Liver (tissue), 9 donors: ENCODE measurements around the gene SULT2A1. TPM values are rescaled to one million over a fixed set of nuclear protein-coding genes. Genes with fewer than 3 reads are reported as not detected.

Experiments
- DNase-seq: peaks from one replicate; pipeline ENCODE4 v3.0.0-alpha.2; 2017; ENCODE audit warnings: low spot score
- H3K27ac ChIP-seq, 2 donors: one replicate each; pipeline ENCODE4 v1.7.0; 2013; ENCODE audit warnings: inconsistent platforms in 2 of 2, low read length in 2 of 2, control low read depth in 1 of 2, low read depth in 1 of 2, mild to moderate bottlenecking in 1 of 2
- H3K27me3 ChIP-seq, 4 donors: one replicate each; pipeline versions ENCODE4 v1.6.1 to v1.7.0; 2013; ENCODE audit warnings: low read length in 3 of 4, inconsistent platforms in 1 of 4, mild to moderate bottlenecking in 1 of 4, moderate library complexity in 1 of 4; ENCODE audit not compliant: control insufficient read depth in 4 of 4, insufficient read depth in 4 of 4
- H3K36me3 ChIP-seq, 4 donors: one replicate each; pipeline versions ENCODE4 v1.6.1 to v1.7.0; 2013; ENCODE audit warnings: low read length in 3 of 4, mild to moderate bottlenecking in 3 of 4, low read depth in 1 of 4, moderate library complexity in 1 of 4; ENCODE audit not compliant: control insufficient read depth in 4 of 4, insufficient read depth in 3 of 4
- H3K4me1 ChIP-seq, 4 donors: one replicate each; pipeline versions ENCODE4 v1.6.1 to v1.7.0; 2013; ENCODE audit warnings: low read length in 3 of 4, mild to moderate bottlenecking in 3 of 4, moderate library complexity in 1 of 4; ENCODE audit not compliant: control insufficient read depth in 4 of 4, insufficient read depth in 4 of 4
- H3K4me3 ChIP-seq, 3 donors: one replicate each; pipeline versions ENCODE4 v1.6.1 to v1.7.0; 2013; ENCODE audit warnings: low read length in 3 of 3, control low read depth in 1 of 3, low read depth in 1 of 3, mild to moderate bottlenecking in 1 of 3
- H3K9ac ChIP-seq, 2 donors: one replicate each; pipeline ENCODE4 v1.7.0; 2013; ENCODE audit warnings: low read length in 2 of 2, mild to moderate bottlenecking in 2 of 2, moderate library complexity in 2 of 2, control low read depth in 1 of 2, low read depth in 1 of 2
- H3K9me3 ChIP-seq, 4 donors: one replicate each; pipeline versions ENCODE4 v1.6.1 to v1.7.0; 2013; ENCODE audit warnings: low read length in 3 of 4; ENCODE audit not compliant: control insufficient read depth in 4 of 4
- EGR1 ChIP-seq, 2 donors: IDR thresholded peaks; 2 replicates each; pipeline ENCODE4 v1.6.1; 2016 to 2018; ENCODE audit warnings: antibody characterized with exemption in 2 of 2, low read depth in 2 of 2
- FOXA1 ChIP-seq: IDR thresholded peaks from 2 replicates; pipeline ENCODE4 v1.6.1; 2016; ENCODE audit warnings: antibody characterized with exemption
- FOXA2 ChIP-seq: IDR thresholded peaks from 2 replicates; pipeline ENCODE4 v1.6.1; 2016; ENCODE audit warnings: antibody characterized with exemption
- GABPA ChIP-seq, 2 donors: IDR thresholded peaks in 1 of 2; conservative IDR thresholded peaks in 1 of 2; 2 replicates each; pipeline ENCODE4 v1.6.1; 2016; ENCODE audit warnings: antibody characterized with exemption in 2 of 2, mild to moderate bottlenecking in 1 of 2, moderate library complexity in 1 of 2
- HNF4A ChIP-seq, 2 donors: conservative IDR thresholded peaks; 2 replicates each; pipeline ENCODE4 v1.6.1; 2016; ENCODE audit warnings: antibody characterized with exemption in 2 of 2, mild to moderate bottlenecking in 2 of 2
- HNF4G ChIP-seq: IDR thresholded peaks from 2 replicates; pipeline ENCODE4 v1.6.1; 2016; ENCODE audit warnings: antibody characterized with exemption
- JUND ChIP-seq, 2 donors: IDR thresholded peaks; 2 replicates each; pipeline ENCODE4 v1.6.1; 2016; ENCODE audit warnings: antibody characterized with exemption in 2 of 2
- NR2F2 ChIP-seq: IDR thresholded peaks from 2 replicates; pipeline ENCODE4 v1.6.1; 2016; ENCODE audit warnings: antibody characterized with exemption
- RAD21 ChIP-seq, 2 donors: IDR thresholded peaks; 2 replicates each; pipeline ENCODE4 v1.6.1; 2016; ENCODE audit warnings: antibody characterized with exemption in 2 of 2, mild to moderate bottlenecking in 2 of 2
- RXRA ChIP-seq, 2 donors: IDR thresholded peaks; 2 replicates each; pipeline ENCODE4 v1.6.1; 2017 to 2018; ENCODE audit warnings: antibody characterized with exemption in 2 of 2, mild to moderate bottlenecking in 1 of 2
- SP1 ChIP-seq: IDR thresholded peaks from 2 replicates; pipeline ENCODE4 v1.6.1; 2018; ENCODE audit warnings: antibody characterized with exemption, mild to moderate bottlenecking
- TAF1 ChIP-seq: conservative IDR thresholded peaks from 2 replicates; pipeline ENCODE4 v1.6.1; 2016; ENCODE audit warnings: antibody characterized with exemption, mild to moderate bottlenecking
- YY1 ChIP-seq: IDR thresholded peaks from 2 replicates; pipeline ENCODE4 v1.6.1; 2016; ENCODE audit warnings: antibody characterized with exemption, mild to moderate bottlenecking
- ZBTB33 ChIP-seq: IDR thresholded peaks from 2 replicates; pipeline ENCODE4 v1.6.1; 2016; ENCODE audit warnings: antibody characterized with exemption
- WGBS: extraction: QIAGEN DNeasy Blood & Tissue Kit; methylation state at CpG from one replicate; pipeline ENCODE4 v1.1.7; 2013; 5-methylcytosine and 5-hydroxymethylcytosine counted together
- polyA plus RNA-seq, 2 donors: library from polyadenylated mRNA; stranded (reverse) in 1 of 2; unstranded in 1 of 2; fragments of 200-250 nt in 1 of 2; fragments of >200 nt in 1 of 2; fragmentation: Nextera tagmentation in 1 of 2; extraction: Ambion mirVana in 1 of 2; gene quantifications; one replicate each; pipeline versions ENCODE4 v1.2.1 to v1.2.3, GENCODE V29; 2013 to 2015
- total RNA-seq, 2 donors: library from RNA; depleted of rRNA; stranded (reverse); fragments of >200 nt; gene quantifications; one replicate each; pipeline ENCODE4 v1.2.3, GENCODE V29; 2014
- TF ChIP-seq, protein P1 (sequence below): fragments of 150-350 bp; IDR thresholded peaks from 2 replicates; pipeline ENCODE4 v1.5.1; 2017; ENCODE audit warnings: improper control_type of control experiment, low read depth, low read length; ENCODE audit not compliant: missing input control
- TF ChIP-seq, protein P2 (sequence below): IDR thresholded peaks from 2 replicates; pipeline ENCODE4 v1.6.1; 2016; ENCODE audit warnings: antibody characterized with exemption, mild to moderate bottlenecking
- TF ChIP-seq, protein P3 (sequence below): IDR thresholded peaks from 2 replicates; pipeline ENCODE4 v1.6.1; 2016; ENCODE audit warnings: antibody characterized with exemption
- TF ChIP-seq, protein P4 (sequence below): IDR thresholded peaks from 2 replicates; pipeline ENCODE4 v1.6.1; 2016; ENCODE audit warnings: antibody characterized with exemption
- donor health status: healthy.
- donor health status: healthy.
- donor health status: healthy.
- donor health status: healthy.
- donor health status: healthy.

SULT2A1 gene
- total and polyA plus RNA-seq, 4 donors: 22.9 to 892 (median 691) TPM

GRCh38 chr19:47854459-47854858, 31.7 kb downstream of the SULT2A1 start (continued):
- TF ChIP-seq YY1: no peak
- TF ChIP-seq, protein P1, sequence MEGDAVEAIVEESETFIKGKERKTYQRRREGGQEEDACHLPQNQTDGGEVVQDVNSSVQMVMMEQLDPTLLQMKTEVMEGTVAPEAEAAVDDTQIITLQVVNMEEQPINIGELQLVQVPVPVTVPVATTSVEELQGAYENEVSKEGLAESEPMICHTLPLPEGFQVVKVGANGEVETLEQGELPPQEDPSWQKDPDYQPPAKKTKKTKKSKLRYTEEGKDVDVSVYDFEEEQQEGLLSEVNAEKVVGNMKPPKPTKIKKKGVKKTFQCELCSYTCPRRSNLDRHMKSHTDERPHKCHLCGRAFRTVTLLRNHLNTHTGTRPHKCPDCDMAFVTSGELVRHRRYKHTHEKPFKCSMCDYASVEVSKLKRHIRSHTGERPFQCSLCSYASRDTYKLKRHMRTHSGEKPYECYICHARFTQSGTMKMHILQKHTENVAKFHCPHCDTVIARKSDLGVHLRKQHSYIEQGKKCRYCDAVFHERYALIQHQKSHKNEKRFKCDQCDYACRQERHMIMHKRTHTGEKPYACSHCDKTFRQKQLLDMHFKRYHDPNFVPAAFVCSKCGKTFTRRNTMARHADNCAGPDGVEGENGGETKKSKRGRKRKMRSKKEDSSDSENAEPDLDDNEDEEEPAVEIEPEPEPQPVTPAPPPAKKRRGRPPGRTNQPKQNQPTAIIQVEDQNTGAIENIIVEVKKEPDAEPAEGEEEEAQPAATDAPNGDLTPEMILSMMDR: no peak

DNA sequence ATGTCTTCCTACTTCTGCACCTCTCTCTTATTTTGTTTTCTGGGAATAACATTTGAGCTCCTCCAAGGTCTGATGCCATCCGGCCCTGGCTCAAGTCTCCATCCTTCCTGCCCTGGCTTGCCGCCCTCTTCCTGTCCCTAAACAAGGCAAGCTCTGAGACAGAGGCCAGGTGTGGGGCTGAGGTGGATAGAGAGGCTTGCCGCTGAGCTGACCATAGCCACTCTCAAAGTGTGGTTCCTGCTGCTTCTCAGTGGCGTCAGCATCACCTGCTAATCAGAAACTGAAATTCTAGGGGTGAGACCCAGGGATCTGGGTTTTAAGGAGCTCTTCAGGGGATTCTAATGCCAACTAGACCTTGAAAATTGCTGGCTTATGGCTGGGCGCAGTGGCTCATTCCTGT, 33.1 kb downstream of the SULT2A1 start:
- no peaks in the 10 kb centered on the region for H3K9me3 ChIP-seq
- peaks cover 0 to 2% (median 0%) of the 10 kb centered on the region in 4 donors for H3K27me3 ChIP-seq
- H3K36me3 ChIP-seq: no peaks in the 10 kb centered on the region
- WGBS: 88% methylated on average over 5 of the region's 5 CpGs
- no peaks in the 10 kb centered on the region for H3K4me1 ChIP-seq
- TF ChIP-seq FOXA1 (no peak), TAF1 (no peak), HNF4A (conservative IDR thresholded peaks at IDR 0.05) (no peak), ZBTB33 (no peak), JUND (IDR thresholded peaks at IDR 0.05) (no peak), NR2F2 (no peak), FOXA2 (no peak), SP1 (no peak), RAD21 (IDR thresholded peaks at IDR 0.05) (no peak), RXRA (IDR thresholded peaks at IDR 0.05) (no peak), HNF4G (no peak), GABPA (IDR thresholded peaks at IDR 0.05 in 1 of 2, conservative IDR thresholded peaks at IDR 0.05 in 1 of 2) (no peak), EGR1 (IDR thresholded peaks at IDR 0.05; ENCODE audit: low read depth in 2 of 2) (no peak), YY1 (no peak)
- TF ChIP-seq, protein P2, sequence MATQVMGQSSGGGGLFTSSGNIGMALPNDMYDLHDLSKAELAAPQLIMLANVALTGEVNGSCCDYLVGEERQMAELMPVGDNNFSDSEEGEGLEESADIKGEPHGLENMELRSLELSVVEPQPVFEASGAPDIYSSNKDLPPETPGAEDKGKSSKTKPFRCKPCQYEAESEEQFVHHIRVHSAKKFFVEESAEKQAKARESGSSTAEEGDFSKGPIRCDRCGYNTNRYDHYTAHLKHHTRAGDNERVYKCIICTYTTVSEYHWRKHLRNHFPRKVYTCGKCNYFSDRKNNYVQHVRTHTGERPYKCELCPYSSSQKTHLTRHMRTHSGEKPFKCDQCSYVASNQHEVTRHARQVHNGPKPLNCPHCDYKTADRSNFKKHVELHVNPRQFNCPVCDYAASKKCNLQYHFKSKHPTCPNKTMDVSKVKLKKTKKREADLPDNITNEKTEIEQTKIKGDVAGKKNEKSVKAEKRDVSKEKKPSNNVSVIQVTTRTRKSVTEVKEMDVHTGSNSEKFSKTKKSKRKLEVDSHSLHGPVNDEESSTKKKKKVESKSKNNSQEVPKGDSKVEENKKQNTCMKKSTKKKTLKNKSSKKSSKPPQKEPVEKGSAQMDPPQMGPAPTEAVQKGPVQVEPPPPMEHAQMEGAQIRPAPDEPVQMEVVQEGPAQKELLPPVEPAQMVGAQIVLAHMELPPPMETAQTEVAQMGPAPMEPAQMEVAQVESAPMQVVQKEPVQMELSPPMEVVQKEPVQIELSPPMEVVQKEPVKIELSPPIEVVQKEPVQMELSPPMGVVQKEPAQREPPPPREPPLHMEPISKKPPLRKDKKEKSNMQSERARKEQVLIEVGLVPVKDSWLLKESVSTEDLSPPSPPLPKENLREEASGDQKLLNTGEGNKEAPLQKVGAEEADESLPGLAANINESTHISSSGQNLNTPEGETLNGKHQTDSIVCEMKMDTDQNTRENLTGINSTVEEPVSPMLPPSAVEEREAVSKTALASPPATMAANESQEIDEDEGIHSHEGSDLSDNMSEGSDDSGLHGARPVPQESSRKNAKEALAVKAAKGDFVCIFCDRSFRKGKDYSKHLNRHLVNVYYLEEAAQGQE: no peak
- TF ChIP-seq, protein P3, sequence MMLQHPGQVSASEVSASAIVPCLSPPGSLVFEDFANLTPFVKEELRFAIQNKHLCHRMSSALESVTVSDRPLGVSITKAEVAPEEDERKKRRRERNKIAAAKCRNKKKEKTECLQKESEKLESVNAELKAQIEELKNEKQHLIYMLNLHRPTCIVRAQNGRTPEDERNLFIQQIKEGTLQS: no peak
- TF ChIP-seq, protein P1: no peak
- TF ChIP-seq, protein P4, sequence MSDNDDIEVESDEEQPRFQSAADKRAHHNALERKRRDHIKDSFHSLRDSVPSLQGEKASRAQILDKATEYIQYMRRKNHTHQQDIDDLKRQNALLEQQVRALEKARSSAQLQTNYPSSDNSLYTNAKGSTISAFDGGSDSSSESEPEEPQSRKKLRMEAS: no peak
- no peak overlapping the region for H3K9ac ChIP-seq
- H3K4me3 ChIP-seq: no peak overlapping the region
- DNase-seq: no peak
- H3K27ac ChIP-seq: no peak overlapping the region
